ENCODE results near the gene HK1. TPM values are rescaled to one million over a fixed set of nuclear protein-coding genes. Genes with fewer than 3 reads are reported as not detected.

The HK1 gene
- total and polyA plus RNA-seq, 2 of the 13 experiments (the other 11 are each of a cell fraction or from before 2014, with no cell fraction given), result 0.29 to 1.5 TPM

DNA sequence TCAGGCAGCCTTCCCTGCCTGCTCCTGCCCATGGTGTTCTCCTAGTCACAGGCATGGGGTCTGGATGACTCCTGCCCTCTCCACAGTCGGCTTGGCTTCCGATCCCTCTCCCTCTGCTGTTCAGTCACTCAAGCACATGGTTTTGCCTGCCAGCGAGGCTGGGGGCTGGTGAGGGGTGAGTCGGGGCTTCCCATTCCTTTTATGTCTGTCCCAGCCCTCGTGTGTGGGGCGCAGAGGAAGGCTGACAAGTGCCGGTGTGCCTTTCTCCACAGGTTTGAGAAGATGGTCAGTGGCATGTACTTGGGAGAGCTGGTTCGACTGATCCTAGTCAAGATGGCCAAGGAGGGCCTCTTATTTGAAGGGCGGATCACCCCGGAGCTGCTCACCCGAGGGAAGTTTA, 98.4 kb downstream of the HK1 start:
- intact Hi-C loops (cut with micrococcal nuclease; ENCODE audit: unreplicated experiment) (no loop called here), in situ Hi-C loops (cut with HindIII; ENCODE audit: extremely low pct_ligation_motif_present, low pct_unique_long_range_greater_than_20kb) (no loop called here)
- DNase-seq (ENCODE audit: low spot score) (no peak), FAIRE-seq (no peak), ATAC-seq (no peak)
- Histone ChIP-seq H3K27ac (ENCODE audit: extremely low read length, insufficient read depth, low read length) (no peak overlapping the region), H2AFZ (ENCODE audit: low read length) (no peak overlapping the region), H3K9me3 (ENCODE audit: low read length) (no peaks in the 10 kb centered on the region), H3K9ac (ENCODE audit: insufficient read depth, low read depth, low read length) (no peak overlapping the region), H3K36me3 (replicated peaks in 1 of 2; ENCODE audit: control insufficient read depth in 1 of 2, insufficient read depth in 2 of 2, low read length in 2 of 2) (no peaks in the 10 kb centered on the region), H3K27me3 (ENCODE audit: control insufficient read depth in 1 of 2, insufficient read depth in 2 of 2, low read length in 2 of 2) (peaks cover 2 to 32% of the 10 kb centered on the region in 2 experiments; a peak in 2 of 5 replicates), H3K4me3 (replicated peaks in 1 of 3; ENCODE audit: insufficient read depth in 1 of 3, low read depth in 2 of 3, low read length in 3 of 3) (no peak overlapping the region), H3K4me2 (ENCODE audit: low read depth, low read length) (no peak overlapping the region), H4K20me1 (ENCODE audit: insufficient read depth, low read length) (no peaks in the 10 kb centered on the region), H3K4me1 (ENCODE audit: insufficient read depth, low read length) (no peaks in the 10 kb centered on the region), H3K79me2 (ENCODE audit: insufficient read depth, low read length) (no peaks in the 10 kb centered on the region)
- BruUV-seq (replicated peaks), result no TSS peak
- no peak for TF ChIP-seq PITX1 (CRISPR knock-in tag; IDR thresholded peaks at IDR 0.05)
- no peak for TF ChIP-seq MYNN (CRISPR knock-in tag; IDR thresholded peaks at IDR 0.05; ENCODE audit: low read depth)
- no peak for TF ChIP-seq GFI1 (CRISPR knock-in tag; IDR thresholded peaks at IDR 0.05; ENCODE audit: borderline replicate concordance)
- no peak for TF ChIP-seq ZNF616 (CRISPR knock-in tag; IDR thresholded peaks at IDR 0.05; ENCODE audit: low read depth)
- TF ChIP-seq, protein P1, sequence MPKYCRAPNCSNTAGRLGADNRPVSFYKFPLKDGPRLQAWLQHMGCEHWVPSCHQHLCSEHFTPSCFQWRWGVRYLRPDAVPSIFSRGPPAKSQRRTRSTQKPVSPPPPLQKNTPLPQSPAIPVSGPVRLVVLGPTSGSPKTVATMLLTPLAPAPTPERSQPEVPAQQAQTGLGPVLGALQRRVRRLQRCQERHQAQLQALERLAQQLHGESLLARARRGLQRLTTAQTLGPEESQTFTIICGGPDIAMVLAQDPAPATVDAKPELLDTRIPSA (CRISPR knock-in tag; IDR thresholded peaks at IDR 0.05; ENCODE audit: borderline replicate concordance), result no peak
- no peak for TF ChIP-seq ZNF232 (CRISPR knock-in tag; IDR thresholded peaks at IDR 0.05; ENCODE audit: borderline replicate concordance)
- TF ChIP-seq NCOA1 (CRISPR knock-in tag; IDR thresholded peaks at IDR 0.05), result no peak
- no peak for TF ChIP-seq EEA1 (CRISPR knock-in tag; IDR thresholded peaks at IDR 0.05; ENCODE audit: borderline replicate concordance)
- TF ChIP-seq, protein P2, sequence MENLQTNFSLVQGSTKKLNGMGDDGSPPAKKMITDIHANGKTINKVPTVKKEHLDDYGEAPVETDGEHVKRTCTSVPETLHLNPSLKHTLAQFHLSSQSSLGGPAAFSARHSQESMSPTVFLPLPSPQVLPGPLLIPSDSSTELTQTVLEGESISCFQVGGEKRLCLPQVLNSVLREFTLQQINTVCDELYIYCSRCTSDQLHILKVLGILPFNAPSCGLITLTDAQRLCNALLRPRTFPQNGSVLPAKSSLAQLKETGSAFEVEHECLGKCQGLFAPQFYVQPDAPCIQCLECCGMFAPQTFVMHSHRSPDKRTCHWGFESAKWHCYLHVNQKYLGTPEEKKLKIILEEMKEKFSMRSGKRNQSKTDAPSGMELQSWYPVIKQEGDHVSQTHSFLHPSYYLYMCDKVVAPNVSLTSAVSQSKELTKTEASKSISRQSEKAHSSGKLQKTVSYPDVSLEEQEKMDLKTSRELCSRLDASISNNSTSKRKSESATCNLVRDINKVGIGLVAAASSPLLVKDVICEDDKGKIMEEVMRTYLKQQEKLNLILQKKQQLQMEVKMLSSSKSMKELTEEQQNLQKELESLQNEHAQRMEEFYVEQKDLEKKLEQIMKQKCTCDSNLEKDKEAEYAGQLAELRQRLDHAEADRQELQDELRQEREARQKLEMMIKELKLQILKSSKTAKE (CRISPR knock-in tag; IDR thresholded peaks at IDR 0.05; ENCODE audit: borderline replicate concordance), result no peak
- CTCF ChIA-PET (ENCODE audit: low intra/inter-chr PET ratio, low total read pairs), result no interaction called here
- POLR2A ChIA-PET, result no interaction called here
- 23% methylated on average over 8 of the region's 11 CpGs for WGBS (ENCODE audit: low lambda C conversion rate)

Data from HepG2 (cell line).